Esophagus muscularis mucosa (tissue), 3 donors: Measurements from ENCODE around the gene C1orf216.

Experiments used
- CTCF ChIP-seq, 3 experiments: fragments of 200-600 bp in 2 of 3; fragments of 450-650 bp in 1 of 3; sonication (generic) in 2 of 3; IDR thresholded peaks; one replicate each; pipeline ENCODE4 v1.5.1; 2017 to 2019; ENCODE audit warnings: antibody characterized with exemption in 3 of 3, mild to moderate bottlenecking in 2 of 3, moderate library complexity in 1 of 3
- POLR2A ChIP-seq: fragments of 450-650 bp; IDR thresholded peaks from one replicate; pipeline ENCODE4 v1.6.1; 2017; ENCODE audit warnings: antibody characterized with exemption, moderate library complexity, mild to moderate bottlenecking, low read depth

DNA sequence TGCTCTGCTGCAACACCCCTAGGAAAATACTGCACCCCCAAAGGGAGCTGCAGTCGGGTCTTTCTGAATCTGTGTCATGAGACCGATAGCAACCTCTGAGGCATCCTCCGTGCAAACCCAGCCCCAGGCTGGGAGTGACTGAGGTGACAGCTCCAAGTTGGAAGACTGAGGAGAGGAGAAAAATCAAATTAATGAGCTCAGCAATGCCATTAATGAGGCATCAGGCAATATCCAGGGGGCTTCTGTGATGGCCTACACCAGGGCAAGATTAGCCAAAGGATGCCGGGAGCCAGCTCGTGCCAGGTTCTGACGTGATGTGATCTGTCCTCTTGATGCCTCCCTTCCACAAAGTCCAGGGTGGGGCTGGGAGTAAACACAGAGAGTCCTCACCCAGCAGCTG is 46.6 kb downstream of the C1orf216 start:
- TF ChIP-seq POLR2A (no peak), CTCF (IDR thresholded peaks at IDR 0.05) (no peak)
